Measurements from ENCODE around the gene CBLN2.

Gene CBLN2

GRCh38 chr18:72544092-72544886, at the start of gene CBLN2:
CBLN2 (minus strand) TSS chr18:72544342; CDS start chr18:72542160, 2,182 bp downstream.
- in situ Hi-C loops (cut with MboI; ENCODE audit: low sequenced_read_pairs) = no loop called here

DNA sequence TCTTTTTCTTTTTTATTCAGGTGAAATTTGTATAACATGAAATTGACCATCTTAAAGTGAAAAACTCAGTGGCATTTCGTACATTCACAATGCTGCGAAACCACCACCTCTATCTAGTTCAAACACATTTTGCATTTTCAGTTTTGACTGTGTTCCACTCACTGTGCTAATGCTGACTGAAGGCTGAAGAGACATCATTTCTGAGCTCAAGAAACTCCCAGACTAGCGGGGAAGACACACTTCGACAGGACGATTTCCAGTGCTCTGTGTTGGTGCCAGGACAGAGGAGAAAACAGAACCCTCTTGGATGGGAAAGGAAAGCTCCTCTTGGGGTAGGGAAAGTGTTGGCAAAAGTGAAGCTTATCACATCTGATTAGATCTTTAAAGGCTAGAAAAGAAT, 44.2 kb upstream of the CBLN2 start:
- in situ Hi-C loops (cut with MboI; ENCODE audit: low sequenced_read_pairs) = no loop called here

- in situ Hi-C loops (cut with MboI; ENCODE audit: low sequenced_read_pairs) = no loop called here
Observed at GRCh38 chr18:72584787-72585186, 40.6 kb upstream of the CBLN2 start.

DNA sequence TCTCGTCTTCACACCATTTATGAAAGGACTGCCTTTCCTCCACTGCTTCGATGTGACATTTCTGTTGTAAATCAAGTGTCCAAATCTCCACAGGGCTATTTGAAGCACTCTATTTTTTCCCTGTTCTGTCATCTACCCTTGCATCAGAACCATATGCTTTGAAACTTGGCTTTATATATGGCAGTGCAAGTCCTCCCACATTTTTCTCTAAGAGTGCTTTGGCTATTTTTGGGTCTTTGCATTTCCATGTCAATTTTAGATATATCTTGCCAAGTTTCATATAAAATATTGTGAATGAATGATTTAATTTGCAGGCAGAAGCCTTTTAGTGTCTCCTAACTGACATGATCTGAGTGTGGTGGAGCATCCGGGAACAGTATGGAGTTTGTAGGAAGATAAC, 37.8 kb upstream of the CBLN2 start:
- in situ Hi-C loops (cut with MboI; ENCODE audit: low sequenced_read_pairs) = no loop called here

DNA sequence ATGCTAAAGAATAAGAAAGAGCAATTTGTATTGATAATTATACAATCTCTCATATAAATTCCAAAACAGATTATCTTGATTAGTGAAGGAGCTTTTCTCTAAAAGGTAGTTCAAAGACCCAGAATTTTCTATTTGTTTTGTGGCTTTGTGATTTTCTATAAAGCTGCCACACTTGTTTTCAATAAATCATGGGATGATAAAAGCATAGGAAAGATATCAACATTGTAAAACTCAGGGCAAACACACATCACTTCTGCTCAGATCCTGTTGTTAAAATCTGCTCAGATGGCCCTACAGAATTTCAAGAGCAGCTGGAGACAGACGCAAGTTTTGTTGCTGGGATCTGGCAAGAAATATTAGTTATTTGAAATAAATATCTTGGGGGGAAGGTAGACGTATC, 28.8 kb upstream of the CBLN2 start:
- in situ Hi-C loops (cut with MboI; ENCODE audit: low sequenced_read_pairs) = no loop called here

DNA sequence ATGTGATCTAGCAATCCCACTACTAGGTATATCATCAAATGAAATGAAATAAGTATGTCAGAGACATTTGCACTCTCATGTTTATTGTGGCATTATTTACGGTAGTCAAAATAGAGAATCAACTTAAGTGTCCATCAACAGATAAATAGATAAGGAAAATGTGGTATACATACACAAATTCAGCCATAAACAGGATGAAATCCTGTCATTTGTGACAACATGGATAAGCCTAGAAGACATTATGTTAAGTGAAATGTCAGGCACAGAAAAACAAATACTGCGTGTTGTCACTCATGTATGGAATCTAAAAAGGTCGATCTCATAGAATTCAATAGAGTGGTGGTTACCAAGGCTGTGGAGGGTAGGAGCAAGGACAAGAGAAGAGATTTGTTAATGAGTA, 22.1 kb upstream of the CBLN2 start:
- in situ Hi-C loops (cut with MboI; ENCODE audit: low sequenced_read_pairs) = no loop called here

- in situ Hi-C loops (cut with MboI; ENCODE audit: low sequenced_read_pairs) = no loop called here
Observed at GRCh38 chr18:72555968-72556367, 11.8 kb upstream of the CBLN2 start.

- in situ Hi-C loops (cut with MboI; ENCODE audit: low sequenced_read_pairs) = no loop called here
Observed at GRCh38 chr18:72555101-72555500, 11.0 kb upstream of the CBLN2 start.

DNA sequence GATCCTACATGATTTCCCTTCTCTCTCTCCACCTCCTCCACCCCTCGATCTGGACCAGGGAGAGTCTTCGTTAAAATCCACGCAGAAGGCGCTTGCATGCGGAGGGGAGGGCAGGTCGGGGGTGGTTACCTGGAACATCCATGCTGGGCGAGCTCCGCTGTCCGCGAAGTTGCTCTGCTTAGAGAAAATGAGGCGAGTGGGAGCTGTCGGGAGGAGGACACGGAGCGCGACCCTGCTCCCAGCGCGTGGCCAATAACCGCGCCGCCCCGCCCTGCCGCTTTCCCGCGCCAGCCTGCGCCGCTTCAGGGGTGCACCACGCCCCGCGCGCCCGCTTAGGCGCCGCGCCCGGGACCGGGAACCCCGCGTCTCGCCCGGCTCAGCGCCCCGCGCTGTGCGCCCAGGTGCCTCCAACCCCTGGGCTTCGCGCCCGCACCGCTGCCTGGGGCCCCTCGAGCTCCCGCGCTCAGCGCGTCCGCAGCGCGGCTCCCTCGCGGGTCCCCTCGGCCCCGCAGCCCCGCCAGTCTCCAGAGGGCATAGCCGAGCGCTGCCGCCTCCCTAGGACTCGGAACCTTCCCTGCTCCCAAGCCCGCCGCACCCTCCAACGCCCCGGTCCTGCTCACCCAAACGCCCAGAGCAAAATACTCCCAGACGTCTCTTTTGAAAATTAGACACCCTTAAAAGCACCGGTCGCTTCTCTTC, 636 bp downstream of the CBLN2 start:
- in situ Hi-C loops (cut with MboI; ENCODE audit: low sequenced_read_pairs) = no loop called here

- in situ Hi-C loops (cut with MboI; ENCODE audit: low sequenced_read_pairs) = no loop called here
Observed at GRCh38 chr18:72542984-72543356, 1.2 kb downstream of the CBLN2 start.

DNA sequence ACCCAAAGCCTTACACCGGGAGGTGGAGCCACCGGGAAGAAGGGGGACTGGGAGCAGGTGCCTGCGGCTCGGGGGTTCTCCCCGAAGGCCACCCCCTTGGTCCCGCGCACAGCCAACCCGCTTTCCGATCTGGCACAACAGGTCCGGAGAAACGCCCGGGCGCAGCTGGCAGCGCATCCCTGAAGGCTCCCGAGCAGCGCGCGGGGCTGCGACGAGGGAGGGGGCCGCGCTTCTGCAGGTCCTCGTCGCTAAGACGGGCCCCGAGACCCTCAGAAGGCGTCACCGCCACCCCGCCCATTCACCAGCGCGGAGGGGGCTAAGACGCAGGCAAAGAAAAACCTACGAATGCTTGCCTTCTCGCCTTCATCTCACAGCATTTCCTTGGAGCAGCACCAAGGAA, 1.8 kb downstream of the CBLN2 start:
- in situ Hi-C loops (cut with MboI; ENCODE audit: low sequenced_read_pairs) = no loop called here

DNA sequence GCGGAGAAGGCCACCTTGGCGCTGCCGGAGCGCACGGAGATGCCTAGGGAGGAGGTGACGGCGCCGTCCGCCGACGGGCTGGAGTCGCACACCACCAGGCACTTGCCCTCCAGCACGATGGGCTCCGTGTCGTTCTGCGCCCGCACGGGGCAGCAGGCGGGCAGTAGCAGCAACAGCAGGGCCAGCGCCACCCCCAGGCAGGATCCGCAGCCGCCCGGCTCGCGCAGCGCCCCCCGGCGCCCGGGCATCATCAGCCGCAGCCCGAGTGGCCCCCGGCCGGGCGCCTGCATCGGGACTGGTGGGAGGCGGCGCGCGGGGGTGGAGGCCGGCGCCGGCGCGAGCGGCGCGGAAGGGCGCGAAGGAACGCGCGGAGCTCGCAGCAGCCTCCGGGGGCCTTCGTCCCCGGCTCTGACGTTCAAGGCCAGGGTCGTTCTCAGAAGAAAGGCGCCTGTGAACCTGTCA, 2.2 kb downstream of the CBLN2 start:
- in situ Hi-C loops (cut with MboI; ENCODE audit: low sequenced_read_pairs) = no loop called here

DNA sequence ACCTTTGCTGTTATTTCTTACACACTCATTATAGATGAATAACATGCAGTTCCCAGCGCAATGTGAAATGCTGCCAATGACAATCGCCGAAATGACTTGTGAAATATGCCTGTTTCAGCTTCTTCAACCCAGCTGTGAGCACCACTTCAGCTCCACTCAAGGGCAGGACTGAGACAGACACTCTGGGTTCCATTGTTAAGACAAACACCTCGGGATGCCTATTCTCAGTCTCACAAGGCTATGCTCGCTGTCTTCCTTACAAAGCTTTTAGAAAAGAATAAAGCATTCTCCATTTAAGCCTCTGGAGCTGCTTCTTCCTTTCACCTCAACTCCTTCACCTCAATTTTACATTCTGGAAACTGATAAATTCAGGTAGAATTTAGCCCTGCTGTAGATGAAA, 4.2 kb downstream of the CBLN2 start:
- in situ Hi-C loops (cut with MboI; ENCODE audit: low sequenced_read_pairs) = no loop called here

DNA sequence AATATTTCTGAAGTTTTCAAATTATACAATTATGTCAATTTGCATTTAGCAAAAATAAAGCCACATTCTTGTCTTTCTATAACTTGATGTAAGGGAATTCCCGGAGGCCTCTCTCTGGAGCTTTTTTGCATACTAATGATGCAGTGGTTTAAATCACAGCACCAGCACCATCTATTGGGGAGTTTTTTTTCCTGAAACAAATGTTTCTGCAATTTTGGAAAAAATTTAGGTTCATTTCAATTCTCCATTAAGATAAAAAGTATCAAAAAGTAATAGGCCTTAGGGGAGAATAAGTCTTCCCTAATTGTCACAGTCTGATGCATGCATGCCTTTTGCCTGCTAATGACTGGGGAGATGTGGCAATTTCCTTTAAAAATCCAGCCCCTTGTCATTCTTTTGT, 13.5 kb downstream of the CBLN2 start:
- in situ Hi-C loops (cut with MboI; ENCODE audit: low sequenced_read_pairs) = no loop called here

DNA sequence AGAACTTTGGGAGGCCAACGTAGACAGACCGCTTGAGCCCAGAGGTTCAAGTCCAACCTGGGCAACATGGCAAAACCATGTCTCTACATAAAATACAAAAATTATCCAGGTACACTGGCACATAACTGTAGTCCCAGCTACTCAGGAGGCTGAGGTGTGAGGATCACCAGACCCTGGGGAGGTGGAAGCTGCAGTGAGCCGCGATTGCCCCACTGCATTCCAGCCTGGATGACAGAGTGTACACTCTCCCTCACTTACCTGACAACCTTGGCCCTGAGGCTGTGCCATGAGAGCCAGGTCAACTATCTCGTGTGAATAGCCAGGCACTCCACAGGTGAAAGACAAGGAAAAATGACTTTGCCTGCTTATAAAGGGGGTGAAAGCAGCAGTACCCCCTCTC, 39.3 kb downstream of the CBLN2 start:
- in situ Hi-C loops (cut with MboI; ENCODE audit: low sequenced_read_pairs) = no loop called here

- in situ Hi-C loops (cut with MboI; ENCODE audit: low sequenced_read_pairs) = no loop called here
Observed at GRCh38 chr18:72502671-72503431, 41.3 kb downstream of the CBLN2 start.

GRCh38 chr18:72492497-72492896, 51.6 kb downstream of the CBLN2 start:
- in situ Hi-C loops (cut with MboI; ENCODE audit: low sequenced_read_pairs) = no loop called here

Data from hTERT RPE-1 (cell line).